Uterus (tissue), 4 donors: ENCODE data around the gene LTBP4. TPM values are rescaled to one million over a fixed set of nuclear protein-coding genes. Genes with fewer than 3 reads are reported as not detected.

Experiments
- DNase-seq, 2 donors: peaks; one replicate each; pipeline ENCODE4 v3.0.0-alpha.2; 2019 to 2020
- H3K27ac ChIP-seq, 2 donors: fragments of 200-600 bp; sonication (generic); 1 replicate in 1 of 2; 2 replicates in 1 of 2; pipeline ENCODE4 v1.5.1; 2016 to 2018
- H3K27me3 ChIP-seq, 2 donors: fragments of 200-600 bp; sonication (generic); one replicate each; pipeline ENCODE4 v1.5.1; 2018 to 2019; ENCODE audit warnings: control low read depth in 1 of 2
- H3K36me3 ChIP-seq, 2 donors: fragments of 200-600 bp; sonication (generic); one replicate each; pipeline ENCODE4 v1.5.1; 2019; ENCODE audit warnings: control low read depth in 1 of 2
- H3K4me1 ChIP-seq, 2 donors: fragments of 200-600 bp; sonication (generic); one replicate each; pipeline ENCODE4 v1.5.1; 2018 to 2019; ENCODE audit warnings: control low read depth in 1 of 2
- H3K4me3 ChIP-seq, 2 donors: fragments of 200-600 bp; sonication (generic); 1 replicate in 1 of 2; 2 replicates in 1 of 2; pipeline ENCODE4 v1.5.1; 2018 to 2019; ENCODE audit warnings: mild to moderate bottlenecking in 1 of 2
- H3K9me3 ChIP-seq, 2 donors: fragments of 200-600 bp; sonication (generic); one replicate each; pipeline ENCODE4 v1.5.1; 2019; ENCODE audit warnings: control low read depth in 1 of 2
- POLR2A ChIP-seq, 2 donors: fragments of 450-650 bp; IDR thresholded peaks; one replicate each; pipeline ENCODE4 v1.6.1; 2016; ENCODE audit warnings: antibody characterized with exemption in 2 of 2, mild to moderate bottlenecking in 1 of 2, moderate library complexity in 1 of 2
- intact Hi-C: fragments of 100-400 bp; cut with DNase I; formaldehyde crosslinking; loops from one replicate; pipeline ENCODE4 v1.15.1; 2023; ENCODE audit warnings: low total_unique reads
- total RNA-seq, 4 donors: library from RNA; depleted of rRNA in 3 of 4; stranded (reverse); fragments of >200 nt in 3 of 4; gene quantifications; one replicate each; pipeline versions ENCODE4 v1.1.0 to v1.2.4, GENCODE V29; 2014 to 2023
- TF ChIP-seq, protein P1 (sequence below), 4 experiments: fragments of 200-600 bp in 2 of 4; fragments of 450-650 bp in 2 of 4; sonication (generic) in 2 of 4; IDR thresholded peaks; one replicate each; pipeline ENCODE4 v1.5.1; 2016 to 2019; ENCODE audit warnings: antibody characterized with exemption in 4 of 4, mild to moderate bottlenecking in 2 of 4, moderate library complexity in 1 of 4
- donor health status: DM: yes; HTN: yes; CAD: no.

Gene LTBP4
- total RNA-seq, 4 donors from 2014 or later, result 163 to 1,000 (median 501) TPM

- Histone ChIP-seq H3K4me1 (no peaks in the 10 kb centered on the region), H3K36me3 (no peaks in the 10 kb centered on the region), H3K4me3 (no peak overlapping the region), H3K27me3 (no peaks in the 10 kb centered on the region), H3K27ac (no peak overlapping the region), H3K9me3 (no peaks in the 10 kb centered on the region)
- intact Hi-C loops, result no loop called here
- TF ChIP-seq POLR2A (IDR thresholded peaks at IDR 0.05), result no peak
- TF ChIP-seq, protein P1, sequence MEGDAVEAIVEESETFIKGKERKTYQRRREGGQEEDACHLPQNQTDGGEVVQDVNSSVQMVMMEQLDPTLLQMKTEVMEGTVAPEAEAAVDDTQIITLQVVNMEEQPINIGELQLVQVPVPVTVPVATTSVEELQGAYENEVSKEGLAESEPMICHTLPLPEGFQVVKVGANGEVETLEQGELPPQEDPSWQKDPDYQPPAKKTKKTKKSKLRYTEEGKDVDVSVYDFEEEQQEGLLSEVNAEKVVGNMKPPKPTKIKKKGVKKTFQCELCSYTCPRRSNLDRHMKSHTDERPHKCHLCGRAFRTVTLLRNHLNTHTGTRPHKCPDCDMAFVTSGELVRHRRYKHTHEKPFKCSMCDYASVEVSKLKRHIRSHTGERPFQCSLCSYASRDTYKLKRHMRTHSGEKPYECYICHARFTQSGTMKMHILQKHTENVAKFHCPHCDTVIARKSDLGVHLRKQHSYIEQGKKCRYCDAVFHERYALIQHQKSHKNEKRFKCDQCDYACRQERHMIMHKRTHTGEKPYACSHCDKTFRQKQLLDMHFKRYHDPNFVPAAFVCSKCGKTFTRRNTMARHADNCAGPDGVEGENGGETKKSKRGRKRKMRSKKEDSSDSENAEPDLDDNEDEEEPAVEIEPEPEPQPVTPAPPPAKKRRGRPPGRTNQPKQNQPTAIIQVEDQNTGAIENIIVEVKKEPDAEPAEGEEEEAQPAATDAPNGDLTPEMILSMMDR (IDR thresholded peaks at IDR 0.05), result no peak
- DNase-seq, result no peak
These were observed 72.2 kb downstream of the LTBP4 start for GRCh38 chr19:40673397-40673796.

DNA sequence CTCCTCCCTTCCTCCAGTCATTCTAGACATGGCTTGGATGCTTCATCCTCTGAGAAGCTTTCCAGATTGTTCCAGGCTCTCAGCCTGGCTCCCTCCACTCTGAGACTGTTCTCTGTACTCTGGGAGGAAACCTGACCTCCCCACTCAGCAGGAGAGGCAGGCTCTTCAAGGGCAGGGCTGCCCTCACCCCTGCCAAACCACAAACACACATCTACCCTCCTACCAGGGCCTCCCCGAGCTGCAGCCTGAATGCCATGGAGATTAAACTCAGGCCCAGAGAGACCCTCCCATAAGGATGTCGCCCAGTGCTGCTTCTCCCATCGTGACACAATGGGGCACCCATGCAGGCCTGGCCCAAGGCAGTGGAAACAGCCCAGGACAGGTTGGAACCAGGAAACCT is 73.1 kb downstream of the LTBP4 start:
- Histone ChIP-seq H3K27ac (no peak overlapping the region), H3K9me3 (no peaks in the 10 kb centered on the region), H3K4me3 (no peak overlapping the region), H3K36me3 (no peaks in the 10 kb centered on the region), H3K27me3 (no peaks in the 10 kb centered on the region), H3K4me1 (no peaks in the 10 kb centered on the region)
- TF ChIP-seq, protein P1 (IDR thresholded peaks at IDR 0.05), result no peak
- TF ChIP-seq POLR2A (IDR thresholded peaks at IDR 0.05), result no peak
- no peak for DNase-seq
- intact Hi-C loops, result no loop called here

GRCh38 chr19:40677156-40677555 is 76.0 kb downstream of the LTBP4 start:
- no peaks in the 10 kb centered on the region for H3K9me3 ChIP-seq
- no peaks in the 10 kb centered on the region for H3K27me3 ChIP-seq
- no peak overlapping the region for H3K27ac ChIP-seq
- intact Hi-C loops, result no loop called here
- H3K4me3 ChIP-seq, result no peak overlapping the region
- H3K4me1 ChIP-seq, result no peaks in the 10 kb centered on the region
- H3K36me3 ChIP-seq, result no peaks in the 10 kb centered on the region
- TF ChIP-seq POLR2A (IDR thresholded peaks at IDR 0.05), result no peak
- TF ChIP-seq, protein P1 (IDR thresholded peaks at IDR 0.05), result no peak
- no peak for DNase-seq

Other genes with a start within 250 kb of the LTBP4 start
- gene HIPK4, start 211.2 kb upstream of the LTBP4 start, total RNA-seq, result under 1 TPM in 2 of 4 donors, not detected in 2; 0.40 to 0.48 TPM
- 1 to 10 TPM; 3.3 to 7.5 (median 4.8) TPM for gene PRX, start 188.0 kb upstream of the LTBP4 start, total RNA-seq
- gene SERTAD1, start 175.4 kb upstream of the LTBP4 start, total RNA-seq, result 10 to 100 TPM in 3 of 4 donors, 1 to 10 TPM in 1; 3.1 to 18.4 (median 15.8) TPM
- gene SERTAD3, start 157.0 kb upstream of the LTBP4 start, total RNA-seq, result 10 to 100 TPM in 3 of 4 donors, 1 to 10 TPM in 1; 1.0 to 81.5 (median 44.7) TPM
- gene BLVRB, start 135.6 kb upstream of the LTBP4 start, total RNA-seq, result 100 to 1,000 TPM in 2 of 4 donors, 10 to 100 TPM in 2; 51.5 to 206 (median 115) TPM
- gene SPTBN4, start 134.4 kb upstream of the LTBP4 start, total RNA-seq, result 1 to 10 TPM in 3 of 4 donors, not detected in 1; 3.1 to 7.0 (median 5.3) TPM
- gene SHKBP1, start 24.5 kb upstream of the LTBP4 start, total RNA-seq, result 10 to 100 TPM; 15.1 to 57.4 (median 21.9) TPM
- 10 to 100 TPM; 18.8 to 90.5 (median 44.3) TPM for gene NUMBL, start 89.3 kb downstream of the LTBP4 start, total RNA-seq
- 10 to 100 TPM in 3 of 4 donors, 1 to 10 TPM in 1; 9.7 to 51.8 (median 35.6) TPM for gene COQ8B, start 115.5 kb downstream of the LTBP4 start, total RNA-seq
- gene ITPKC, start 115.7 kb downstream of the LTBP4 start, total RNA-seq, result 10 to 100 TPM; 14.4 to 41.5 (median 22.8) TPM
- 1 to 10 TPM in 1 of 4 donors, under 1 TPM in 1, not detected in 2; 0.48 to 6.1 TPM for gene ACTMAP, start 149.1 kb downstream of the LTBP4 start, total RNA-seq
- 10 to 100 TPM; 12.8 to 70.2 (median 19.0) TPM for gene SNRPA, start 149.8 kb downstream of the LTBP4 start, total RNA-seq
- 1 to 10 TPM in 1 of 4 donors, not detected in 3; 2.8 TPM for gene MIA, start 174.2 kb downstream of the LTBP4 start, total RNA-seq
- gene RAB4B, start 176.9 kb downstream of the LTBP4 start, total RNA-seq, result 10 to 100 TPM in 3 of 4 donors, 1 to 10 TPM in 1; 7.4 to 26.3 (median 18.1) TPM
- 100 to 1,000 TPM in 1 of 4 donors, 10 to 100 TPM in 3; 33.2 to 164 (median 78.1) TPM for gene EGLN2, start 197.8 kb downstream of the LTBP4 start, total RNA-seq
- under 1 TPM in 1 of 4 donors, not detected in 3; 0.64 TPM for gene CYP2A6, start 249.1 kb downstream of the LTBP4 start, total RNA-seq